PC-9 (cell line): Measurements from ENCODE around the gene NKAIN2.

Experiments
- CTCF ChIP-seq: fragments of 200-600 bp; sonication (generic); conservative IDR thresholded peaks from 2 replicates; pipeline ENCODE4 v1.6.1; 2017; ENCODE audit warnings: mixed run types, antibody characterized with exemption, mild to moderate bottlenecking, moderate library complexity
- EZH2 ChIP-seq: fragments of 200-600 bp; sonication (generic); IDR thresholded peaks from 2 replicates; pipeline ENCODE4 v1.8.0; 2017; ENCODE audit warnings: antibody characterized with exemption, low read depth

GRCh38 chr6:124679387-124679786 is 875.7 kb downstream of the NKAIN2 start:
- TF ChIP-seq CTCF (no peak), EZH2 (no peak)
